Type B pancreatic cell (in vitro differentiated cells): ENCODE results near the gene DAGLA. TPM values are rescaled to one million over a fixed set of nuclear protein-coding genes. Genes with fewer than 3 reads are reported as not detected.

Experiments
- DNase-seq: peaks from one replicate; pipeline ENCODE4 v3.0.0; 2021; ENCODE audit warnings: mixed read lengths; ENCODE audit not compliant: unreplicated experiment; ENCODE audit errors: extremely low spot score
- H3K27ac Mint-ChIP-seq: 2 replicates; pipeline ENCODE4 v1.8.0; 2021; ENCODE audit warnings: mild to moderate bottlenecking, mixed read lengths
- H3K27me3 Mint-ChIP-seq: 2 replicates; pipeline ENCODE4 v1.8.0; 2021; ENCODE audit warnings: mixed read lengths
- H3K36me3 Mint-ChIP-seq: 2 replicates; pipeline ENCODE4 v1.8.0; 2021; ENCODE audit warnings: mixed read lengths
- H3K4me1 Mint-ChIP-seq: one replicate; pipeline ENCODE4 v1.8.0; 2021; ENCODE audit warnings: mixed read lengths; ENCODE audit not compliant: unreplicated experiment
- H3K4me3 Mint-ChIP-seq: 2 replicates; pipeline ENCODE4 v1.8.0; 2021; ENCODE audit warnings: mild to moderate bottlenecking, mixed read lengths
- H3K9me3 Mint-ChIP-seq: 2 replicates; pipeline ENCODE4 v1.8.0; 2021; ENCODE audit warnings: mixed read lengths
- CTCF ChIP-seq: fragments of 200-600 bp; sonication (generic); conservative IDR thresholded peaks from 2 replicates; pipeline ENCODE4 v1.5.0; 2021; ENCODE audit warnings: antibody characterized with exemption, mild to moderate bottlenecking
- total RNA-seq: library from RNA; stranded (reverse); gene quantifications from 2 replicates; pipeline ENCODE4 v1.2.1, GENCODE V29; 2021; ENCODE audit warnings: low replicate concordance

Gene DAGLA
- total RNA-seq, 1 donor from 2014 or later: 7.8 TPM

- no peak overlapping the region for H3K27ac Mint-ChIP-seq
- TF ChIP-seq CTCF: no peak
- H3K4me1 Mint-ChIP-seq: peaks cover 16% of the 10 kb centered on the region
- H3K9me3 Mint-ChIP-seq: no peaks in the 10 kb centered on the region
- no peak overlapping the region for H3K4me3 Mint-ChIP-seq
- H3K27me3 Mint-ChIP-seq: peaks cover 11% of the 10 kb centered on the region
- H3K36me3 Mint-ChIP-seq: no peaks in the 10 kb centered on the region
- no peak for DNase-seq
Observed at GRCh38 chr11:61684870-61685616, 4.9 kb downstream of the DAGLA start.

- Mint-ChIP-seq H3K36me3 (no peaks in the 10 kb centered on the region), H3K27ac (no peak overlapping the region), H3K4me1 (peaks cover 16% of the 10 kb centered on the region), H3K9me3 (no peaks in the 10 kb centered on the region), H3K27me3 (peaks cover 10% of the 10 kb centered on the region), H3K4me3 (no peak overlapping the region)
- no peak for TF ChIP-seq CTCF
- DNase-seq: no peak
Observed at GRCh38 chr11:61685617-61685967, 5.4 kb downstream of the DAGLA start.

GRCh38 chr11:61686066-61686465 is 5.9 kb downstream of the DAGLA start:
- Mint-ChIP-seq H3K36me3 (no peaks in the 10 kb centered on the region), H3K4me3 (no peak overlapping the region), H3K27me3 (peaks cover 6% of the 10 kb centered on the region), H3K4me1 (peaks cover 16% of the 10 kb centered on the region), H3K27ac (no peak overlapping the region), H3K9me3 (no peaks in the 10 kb centered on the region)
- TF ChIP-seq CTCF: no peak
- no peak for DNase-seq

GRCh38 chr11:61686469-61686868 is 6.3 kb downstream of the DAGLA start:
- Mint-ChIP-seq H3K9me3 (no peaks in the 10 kb centered on the region), H3K4me1 (peaks cover 16% of the 10 kb centered on the region), H3K27me3 (peaks cover 3% of the 10 kb centered on the region), H3K36me3 (no peaks in the 10 kb centered on the region), H3K27ac (no peak overlapping the region), H3K4me3 (no peak overlapping the region)
- TF ChIP-seq CTCF: no peak
- DNase-seq: no peak

- no peaks in the 10 kb centered on the region for H3K36me3 Mint-ChIP-seq
- no peaks in the 10 kb centered on the region for H3K9me3 Mint-ChIP-seq
- no peak overlapping the region for H3K27ac Mint-ChIP-seq
- H3K27me3 Mint-ChIP-seq: peaks cover 3% of the 10 kb centered on the region
- TF ChIP-seq CTCF: no peak
- peaks cover 16% of the 10 kb centered on the region for H3K4me1 Mint-ChIP-seq
- DNase-seq: no peak
- H3K4me3 Mint-ChIP-seq: no peak overlapping the region
Observed at GRCh38 chr11:61687420-61687819, 7.2 kb downstream of the DAGLA start.
